DOHH2 (cell line): ENCODE measurements around the gene TNS1.

Source experiments
- H3F3A ChIP-seq: fragments of 200-600 bp; sonication (generic), shearing (Covaris generic); 2 replicates; pipeline ENCODE4 v1.6.0; 2016; ENCODE audit warnings: antibody characterized with exemption, mild to moderate bottlenecking; ENCODE audit not compliant: control insufficient read depth, insufficient read depth
- H3K27ac ChIP-seq: fragments of 200-600 bp; sonication (generic); 2 replicates; pipeline ENCODE4 v1.5.1; 2014; ENCODE audit warnings: low read depth, mild to moderate bottlenecking, low read length, moderate library complexity
- H3K27me3 ChIP-seq: fragments of 200-600 bp; sonication (generic); 2 replicates; pipeline ENCODE4 v1.6.1; 2014; ENCODE audit warnings: mild to moderate bottlenecking, low read length, mixed read lengths; ENCODE audit not compliant: control insufficient read depth
- H3K36me3 ChIP-seq: fragments of 200-600 bp; sonication (generic); 2 replicates; pipeline ENCODE4 v1.6.1; 2014; ENCODE audit warnings: mild to moderate bottlenecking, low read length, moderate library complexity, mixed read lengths; ENCODE audit not compliant: control insufficient read depth
- H3K4me1 ChIP-seq: fragments of 200-600 bp; sonication (generic); 2 replicates; pipeline ENCODE4 v1.6.1; 2014; ENCODE audit warnings: mild to moderate bottlenecking, low read length, mixed read lengths; ENCODE audit not compliant: control insufficient read depth
- H3K4me2 ChIP-seq: fragments of 200-600 bp; sonication (generic); 2 replicates; pipeline ENCODE4 v1.6.0; 2014; ENCODE audit warnings: mild to moderate bottlenecking, low read length, moderate library complexity
- H3K4me3 ChIP-seq: fragments of 200-600 bp; sonication (generic); 2 replicates; pipeline ENCODE4 v1.5.1; 2014; ENCODE audit warnings: mild to moderate bottlenecking, low read length, mixed read lengths
- H3K79me2 ChIP-seq: fragments of 200-600 bp; sonication (generic); 2 replicates; pipeline ENCODE4 v1.6.1; 2014; ENCODE audit warnings: mild to moderate bottlenecking, low read length, mixed read lengths; ENCODE audit not compliant: control insufficient read depth
- H3K9me2 ChIP-seq: fragments of 200-600 bp; sonication (generic); replicated peaks from 2 replicates; pipeline ENCODE4 v1.6.1; 2014; ENCODE audit warnings: mild to moderate bottlenecking, low read length, mixed read lengths; ENCODE audit not compliant: control insufficient read depth
- H3K9me3 ChIP-seq: fragments of 200-600 bp; sonication (generic); 2 replicates; pipeline ENCODE4 v1.6.1; 2014; ENCODE audit warnings: antibody characterized with exemption, low read length, mixed read lengths; ENCODE audit not compliant: control insufficient read depth, insufficient read depth
- H4K20me1 ChIP-seq: fragments of 200-600 bp; sonication (generic); 2 replicates; pipeline ENCODE4 v1.6.0; 2014; ENCODE audit warnings: low read depth, mild to moderate bottlenecking, antibody characterized with exemption, low read length, moderate library complexity; ENCODE audit not compliant: control insufficient read depth, insufficient read depth
- CTCF ChIP-seq: fragments of 200-600 bp; sonication (generic); IDR thresholded peaks from one replicate; pipeline ENCODE4 v1.5.1; 2014; ENCODE audit warnings: antibody characterized with exemption, mild to moderate bottlenecking, low read depth, low read length; ENCODE audit not compliant: poor library complexity, severe bottlenecking
- EZH2phosphoT487 ChIP-seq: fragments of 200-600 bp; sonication (generic); IDR thresholded peaks from 2 replicates; pipeline ENCODE4 v1.6.1; 2017; ENCODE audit warnings: borderline replicate concordance, mild to moderate bottlenecking, antibody characterized with exemption, low read length, moderate library complexity, mixed read lengths

The TNS1 gene

GRCh38 chr2:217858519-217859491 is 144.0 kb downstream of the TNS1 start:
- no peaks in the 10 kb centered on the region for H3K79me2 ChIP-seq
- no peak for TF ChIP-seq CTCF
- no peak for TF ChIP-seq EZH2phosphoT487
- H3K36me3 ChIP-seq = no peaks in the 10 kb centered on the region
- no peaks in the 10 kb centered on the region for H3K27me3 ChIP-seq
- no peak overlapping the region for H3K27ac ChIP-seq
- no peak overlapping the region for H3K4me2 ChIP-seq
- H3K9me2 ChIP-seq = no peaks in the 10 kb centered on the region
- no peaks in the 10 kb centered on the region for H3K4me1 ChIP-seq
- H4K20me1 ChIP-seq = no peaks in the 10 kb centered on the region
- H3F3A ChIP-seq = no peaks in the 10 kb centered on the region
- H3K4me3 ChIP-seq = no peak overlapping the region
- H3K9me3 ChIP-seq = no peaks in the 10 kb centered on the region

- no peaks in the 10 kb centered on the region for H4K20me1 ChIP-seq
- no peaks in the 10 kb centered on the region for H3K79me2 ChIP-seq
- no peaks in the 10 kb centered on the region for H3K9me3 ChIP-seq
- H3F3A ChIP-seq = no peaks in the 10 kb centered on the region
- H3K4me3 ChIP-seq = no peak overlapping the region
- TF ChIP-seq EZH2phosphoT487 (no peak), CTCF (no peak)
- no peaks in the 10 kb centered on the region for H3K36me3 ChIP-seq
- H3K4me1 ChIP-seq = no peaks in the 10 kb centered on the region
- H3K27ac ChIP-seq = no peak overlapping the region
- no peaks in the 10 kb centered on the region for H3K9me2 ChIP-seq
- no peak overlapping the region for H3K4me2 ChIP-seq
- H3K27me3 ChIP-seq = no peaks in the 10 kb centered on the region
Measured at GRCh38 chr2:217857624-217858506, 144.9 kb downstream of the TNS1 start.

- Histone ChIP-seq H3K4me2 (no peak overlapping the region), H3K27ac (no peak overlapping the region), H3K36me3 (no peaks in the 10 kb centered on the region), H3K4me3 (no peak overlapping the region), H3K9me2 (no peaks in the 10 kb centered on the region), H3K27me3 (no peaks in the 10 kb centered on the region), H3F3A (no peaks in the 10 kb centered on the region), H3K4me1 (no peaks in the 10 kb centered on the region), H3K9me3 (no peaks in the 10 kb centered on the region), H3K79me2 (no peaks in the 10 kb centered on the region), H4K20me1 (no peaks in the 10 kb centered on the region)
- TF ChIP-seq CTCF (no peak), EZH2phosphoT487 (no peak)
Measured at GRCh38 chr2:217856871-217857270, 145.9 kb downstream of the TNS1 start.
